Stimulated activated CD8-positive, alpha-beta memory T cell treated with anti-CD3 and anti-CD28 coated beads, Interleukin-15, amount 100 ng/mL, for 4 hours (primary cell): ENCODE data around the gene CTNNA1.
"Not testable (repeated sequence)": the region's sequence is repeated elsewhere in the genome, so short reads cannot be mapped to it uniquely, and the experiment has no call there.

Experiments used
- DNase-seq, 2 donors: peaks; one replicate each; pipeline ENCODE4 v3.0.0-alpha.2; 2020; ENCODE audit warnings: low read depth in 2 of 2

The CTNNA1 gene

DNA sequence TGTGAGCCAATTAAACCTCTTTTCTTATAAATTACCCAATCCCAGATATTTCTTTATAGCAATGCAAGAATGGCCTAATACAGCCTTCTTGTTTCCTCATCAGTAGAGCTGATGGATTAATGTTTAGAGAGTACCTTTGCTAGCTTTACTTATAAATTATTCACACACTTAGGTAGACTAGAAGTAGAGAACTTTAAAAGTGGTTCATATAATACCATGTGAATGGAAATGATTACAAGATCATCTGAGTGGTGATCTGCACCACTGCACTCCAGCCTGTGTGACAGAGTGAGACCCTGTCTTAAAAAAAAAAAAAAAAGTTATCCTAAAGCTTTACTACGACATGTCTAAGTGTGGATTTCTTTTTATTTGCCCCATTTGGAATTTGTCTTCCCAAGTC, 145.1 kb downstream of the CTNNA1 start:
- no peak for DNase-seq

DNA sequence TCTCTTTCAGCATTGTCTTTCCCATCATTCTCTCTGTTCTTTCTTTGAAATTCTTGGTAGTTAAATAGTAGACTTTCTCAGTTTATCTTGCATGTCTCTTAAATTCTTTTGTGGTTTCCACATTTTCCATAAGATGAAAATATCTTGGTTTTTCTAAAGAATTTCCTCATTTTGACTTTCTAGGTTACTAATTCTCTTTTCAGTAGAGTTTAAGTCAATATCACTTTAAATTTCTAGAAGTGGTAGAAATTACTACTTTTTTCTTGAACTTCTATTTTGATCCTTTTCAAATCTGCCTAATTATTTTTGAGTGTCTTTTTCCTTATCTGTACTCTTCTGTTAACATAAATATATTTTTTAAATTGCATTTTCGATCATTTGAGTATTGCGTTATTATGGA, 145.5 kb downstream of the CTNNA1 start:
- DNase-seq, result no peak

DNA sequence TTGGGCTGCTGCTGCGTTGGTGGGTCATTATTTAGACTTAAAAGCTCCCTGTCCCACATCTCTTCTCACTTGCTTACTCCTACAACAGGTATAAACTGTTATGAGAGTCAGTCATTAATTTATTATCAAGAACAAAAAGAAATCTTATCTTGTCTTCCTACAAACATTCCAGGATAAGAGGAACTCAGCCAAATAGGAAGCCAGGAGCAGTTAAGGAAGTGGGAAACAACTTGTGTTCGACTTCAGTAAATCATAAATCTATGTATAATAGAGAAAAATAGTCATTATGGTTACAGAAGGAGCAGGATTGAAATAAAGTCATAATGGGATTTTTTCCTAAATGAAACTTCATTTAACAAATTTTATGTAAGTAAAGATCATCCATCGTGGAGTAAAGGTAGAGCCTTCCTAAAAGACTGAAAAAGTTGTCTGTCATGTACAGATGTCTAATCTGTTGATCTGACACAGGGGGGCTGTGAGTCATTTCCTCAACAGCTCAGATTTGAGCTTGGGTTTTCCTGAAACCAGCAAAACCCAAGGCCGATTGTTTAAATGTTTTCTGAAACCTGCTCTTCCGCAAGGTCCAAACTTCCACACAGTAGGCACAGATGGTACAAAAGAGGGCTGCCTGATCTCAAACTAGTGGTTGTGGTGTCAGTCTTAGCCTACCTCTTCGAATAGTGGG, 147.2 kb downstream of the CTNNA1 start:
- DNase-seq, result peak in 1 of 2 donors; percentile 9

DNA sequence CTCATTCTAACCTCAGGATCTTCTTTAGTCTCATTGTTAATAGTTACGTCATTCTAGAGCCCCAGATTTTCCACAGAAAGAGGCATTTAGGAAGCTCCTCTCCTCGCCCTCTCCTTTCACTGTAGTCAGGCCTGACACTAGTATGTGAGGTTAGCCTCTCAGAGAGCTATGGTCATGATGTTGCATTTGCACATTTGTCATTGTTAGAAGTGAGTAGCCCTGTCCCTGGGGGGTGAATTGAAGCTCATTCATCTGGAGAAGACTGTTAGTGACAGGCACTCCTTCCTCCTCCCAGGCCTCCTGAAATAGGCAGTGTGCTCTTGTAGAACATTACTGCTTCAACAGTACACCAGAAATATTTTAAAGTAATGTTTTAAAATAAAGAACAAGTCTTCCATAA, 148.5 kb downstream of the CTNNA1 start:
- DNase-seq, result no peak

DNA sequence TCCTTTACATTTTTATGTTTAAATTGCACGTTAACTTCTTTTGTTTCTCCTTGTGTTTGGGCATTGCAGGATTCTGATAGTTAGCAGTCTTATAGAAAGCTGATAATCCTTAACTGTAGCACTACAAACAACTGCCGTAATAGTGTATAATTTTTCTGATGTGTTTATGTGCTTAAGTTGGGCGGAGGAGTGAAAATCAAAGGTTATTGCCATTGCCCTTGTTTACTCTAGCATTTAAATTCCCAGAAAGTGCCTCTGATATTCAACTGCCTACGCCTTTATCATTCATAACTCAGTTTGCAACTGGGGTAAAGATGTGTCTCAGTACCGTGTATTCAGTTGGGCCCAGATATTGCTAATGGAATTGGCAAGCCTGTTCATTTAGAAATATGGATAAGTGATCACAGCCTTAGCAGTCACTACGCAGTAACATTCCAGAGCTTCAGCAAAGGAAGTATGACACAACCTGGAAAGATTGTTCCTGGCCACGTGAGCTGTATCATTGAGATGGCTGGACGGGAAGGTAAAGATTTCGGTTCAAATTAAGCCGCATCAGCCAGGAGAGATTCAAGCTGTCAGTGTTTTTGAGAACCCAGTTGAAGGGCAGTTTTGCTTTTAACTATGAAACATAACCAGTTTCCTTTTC, 150.0 kb downstream of the CTNNA1 start:
- DNase-seq, result no peak

DNA sequence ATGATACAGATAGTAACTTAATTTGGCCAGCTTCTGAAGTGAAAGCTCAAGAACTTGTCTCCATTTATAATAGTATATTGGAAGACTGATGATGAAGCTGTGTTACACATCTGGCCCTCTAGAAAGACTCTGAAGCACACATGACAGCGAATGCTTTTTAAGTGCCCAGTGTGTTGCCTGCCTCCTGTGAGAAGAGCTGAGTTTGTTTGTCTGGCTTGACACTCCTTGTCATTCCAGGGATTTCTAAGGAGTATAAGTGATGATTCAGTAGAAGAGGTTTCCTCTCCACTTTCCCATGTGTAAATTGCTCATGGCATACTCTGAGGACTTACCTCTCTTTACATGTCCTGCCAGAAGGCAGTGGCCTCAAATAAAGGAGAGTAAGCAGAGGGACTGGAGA, 152.3 kb downstream of the CTNNA1 start:
- DNase-seq, result no peak

DNA sequence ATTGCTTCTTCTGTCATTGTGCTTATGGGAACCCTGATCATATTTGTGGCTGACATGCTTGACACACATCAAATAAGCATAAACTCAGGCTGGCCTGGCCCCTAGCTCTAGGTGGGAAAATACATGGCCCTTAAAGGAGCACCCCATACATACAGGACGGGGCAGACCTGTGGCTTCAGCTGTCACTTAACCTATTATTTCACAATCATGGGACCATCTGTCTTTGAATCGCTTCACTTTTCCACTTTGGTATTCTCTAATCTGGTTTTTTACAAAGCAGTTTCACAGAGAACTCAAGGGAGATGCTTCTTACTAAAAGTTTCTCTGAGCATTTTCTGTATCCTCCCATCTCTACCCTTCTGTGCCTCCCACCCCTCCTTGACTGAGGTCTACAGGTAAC, 156.5 kb downstream of the CTNNA1 start:
- no peak for DNase-seq

DNA sequence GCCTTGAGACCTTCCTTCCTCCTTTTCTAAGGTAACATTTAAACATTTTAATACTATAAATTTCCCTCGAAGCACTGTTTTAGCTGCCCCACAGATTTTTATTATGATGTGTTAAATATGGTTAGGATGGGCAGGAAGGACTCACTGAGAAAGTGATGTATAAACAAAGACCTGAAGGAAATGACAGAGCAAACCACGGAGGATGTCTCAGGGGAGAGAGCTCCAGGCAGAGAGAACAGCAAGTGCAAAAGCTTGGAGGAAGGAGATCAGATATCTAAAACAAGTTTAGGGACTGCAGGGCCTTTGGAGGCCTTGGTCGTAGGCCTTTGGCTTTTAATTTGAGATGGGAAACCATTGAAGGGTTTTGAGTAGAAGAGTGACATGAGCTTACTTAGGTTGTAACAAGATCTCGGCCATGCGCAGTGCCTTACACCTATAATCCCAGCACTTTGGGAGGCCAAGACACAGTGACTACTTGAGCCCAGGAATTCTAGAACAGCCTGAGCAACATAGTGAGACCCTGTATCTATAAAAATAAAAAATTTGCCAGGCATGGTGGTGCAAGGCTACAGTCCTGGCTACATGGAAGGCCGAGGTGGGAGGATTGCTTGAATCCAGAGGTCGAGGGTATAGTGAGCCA, 157.4 kb downstream of the CTNNA1 start:
- DNase-seq, result no peak

DNA sequence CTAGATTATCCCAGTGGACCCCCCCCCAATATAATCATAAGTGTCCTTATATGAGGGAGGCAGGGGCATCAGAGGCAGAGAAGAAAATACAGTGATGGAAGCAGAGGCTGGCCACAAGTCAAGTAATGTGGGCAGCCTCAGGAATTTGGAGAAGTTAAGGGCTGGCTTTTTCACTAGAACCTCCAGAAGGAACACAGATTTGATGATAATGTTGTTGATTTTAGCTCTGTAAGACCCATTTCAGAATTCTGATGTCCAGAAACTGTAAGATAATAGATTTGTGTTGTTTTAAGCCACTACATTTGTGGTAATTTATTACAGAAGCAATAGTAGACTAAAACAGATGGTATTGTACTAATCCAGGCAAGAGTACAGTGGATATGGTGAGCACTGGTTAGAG, 158.2 kb downstream of the CTNNA1 start:
- no peak for DNase-seq

DNA sequence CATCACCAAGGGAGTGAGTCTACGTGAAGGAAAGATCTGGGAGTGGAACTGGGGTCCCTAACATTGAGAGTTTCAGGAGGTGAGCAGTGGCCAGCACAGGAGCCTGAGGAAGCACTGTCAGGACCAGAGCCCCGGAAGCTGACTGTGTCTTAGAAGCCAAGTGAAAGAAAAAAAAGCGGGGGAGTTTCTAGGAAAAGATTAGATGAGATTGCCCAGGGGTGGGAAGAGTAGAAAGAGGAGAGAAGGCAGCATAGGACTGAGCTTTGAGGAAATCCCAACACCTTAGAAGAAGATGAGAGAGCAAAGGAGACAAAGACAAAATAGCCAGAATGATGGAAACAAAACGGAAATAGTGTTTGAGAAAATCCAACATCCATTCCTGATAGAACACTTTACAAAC, 158.9 kb downstream of the CTNNA1 start:
- DNase-seq, result no peak

DNA sequence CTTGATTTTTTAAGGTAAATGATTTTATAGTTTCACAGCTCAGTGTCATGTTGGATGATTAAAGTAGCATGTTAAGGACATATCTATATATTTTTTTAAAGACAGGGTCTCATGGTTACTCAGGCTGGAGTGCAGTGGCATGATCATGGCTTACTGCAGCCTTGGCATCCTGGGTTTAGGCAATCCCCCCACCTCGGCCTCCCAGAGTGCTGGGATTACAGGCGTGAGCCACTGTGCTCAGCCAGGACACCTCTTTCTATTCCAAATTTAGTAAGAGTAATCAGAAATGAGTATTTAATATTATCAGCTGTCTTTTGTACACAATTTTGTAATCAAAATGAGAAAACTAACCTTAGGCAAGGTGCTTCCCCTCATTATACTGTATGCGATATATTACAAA, 160.5 kb downstream of the CTNNA1 start:
- DNase-seq, result no peak

DNA sequence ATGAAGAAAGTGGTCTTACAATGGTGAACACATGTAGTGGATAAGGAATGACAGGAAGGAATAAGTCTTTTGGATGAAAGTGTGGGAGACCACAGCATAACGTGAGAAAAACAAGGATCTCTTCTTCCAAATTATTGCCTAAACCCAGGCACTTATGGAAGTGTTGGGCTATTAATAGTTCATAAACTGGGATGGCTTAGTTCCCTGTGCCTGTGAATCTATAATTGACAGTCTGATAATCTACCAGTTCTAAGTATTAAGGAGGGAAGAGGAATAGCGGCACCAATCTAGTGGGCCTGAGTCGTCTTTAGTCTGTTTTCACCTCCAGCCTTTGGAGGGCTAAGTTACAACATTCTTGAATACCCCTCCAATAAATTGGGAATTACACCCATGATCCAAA, 161.1 kb downstream of the CTNNA1 start:
- no peak for DNase-seq

DNA sequence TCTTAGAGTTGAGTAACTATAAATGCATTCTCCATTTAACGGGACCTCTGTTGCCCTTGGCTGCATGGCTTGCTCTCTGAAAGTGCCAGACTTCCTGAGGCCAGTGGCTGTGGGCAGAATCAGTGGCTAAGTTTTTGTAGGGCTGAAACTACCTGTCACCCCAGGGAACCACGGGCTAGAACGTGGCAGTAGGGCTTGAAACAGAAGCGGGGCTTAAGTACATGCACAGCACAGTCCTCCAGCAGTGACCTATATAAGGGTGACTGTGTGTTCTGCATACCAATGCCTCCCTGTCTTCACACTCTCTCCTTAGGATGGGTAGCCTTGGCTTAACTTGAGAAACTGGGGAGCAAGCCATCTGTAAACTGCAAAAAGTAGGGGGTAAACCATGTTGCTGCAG, 165.5 kb downstream of the CTNNA1 start:
- DNase-seq, result no peak

DNA sequence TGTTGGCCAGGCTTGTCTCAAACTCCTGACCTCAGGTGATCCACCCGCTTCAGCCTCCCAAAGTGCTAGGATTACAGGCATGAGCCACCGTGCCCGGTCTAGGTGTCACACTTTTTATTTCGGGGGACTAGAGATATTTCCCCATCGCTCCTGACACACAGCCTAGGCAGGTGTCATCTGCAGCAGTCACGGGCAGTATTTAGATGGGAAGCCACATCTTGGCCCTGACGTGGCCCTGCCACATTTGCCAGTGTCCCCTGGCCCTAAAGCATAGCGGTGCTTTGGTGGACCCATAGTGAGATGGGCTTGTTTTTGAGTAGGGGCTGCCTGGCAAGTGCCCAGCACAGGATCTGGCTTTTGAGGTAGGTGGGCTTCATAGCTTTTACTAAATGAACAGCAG, 167.0 kb downstream of the CTNNA1 start:
- no peak for DNase-seq

DNA sequence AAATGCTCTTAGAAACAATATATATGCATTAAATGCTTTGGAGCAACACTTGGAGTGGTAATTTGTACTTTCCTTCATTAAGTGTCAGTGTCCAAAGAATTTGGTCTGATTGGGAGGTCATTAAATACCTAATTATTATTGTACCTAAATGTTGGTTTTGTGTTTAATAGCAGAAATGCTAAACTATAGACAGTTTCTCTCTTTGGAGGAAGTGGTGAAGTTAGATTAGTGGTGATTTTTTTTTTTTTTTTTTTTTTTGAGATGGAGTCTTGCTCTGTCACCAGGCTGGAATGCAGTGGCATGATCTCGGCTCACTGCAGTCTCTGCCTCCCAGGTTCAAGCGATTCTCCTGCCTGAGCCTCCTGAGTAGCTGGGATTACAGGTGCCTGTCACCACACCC, 168.1 kb downstream of the CTNNA1 start:
- DNase-seq, result not testable (repeated sequence)

DNA sequence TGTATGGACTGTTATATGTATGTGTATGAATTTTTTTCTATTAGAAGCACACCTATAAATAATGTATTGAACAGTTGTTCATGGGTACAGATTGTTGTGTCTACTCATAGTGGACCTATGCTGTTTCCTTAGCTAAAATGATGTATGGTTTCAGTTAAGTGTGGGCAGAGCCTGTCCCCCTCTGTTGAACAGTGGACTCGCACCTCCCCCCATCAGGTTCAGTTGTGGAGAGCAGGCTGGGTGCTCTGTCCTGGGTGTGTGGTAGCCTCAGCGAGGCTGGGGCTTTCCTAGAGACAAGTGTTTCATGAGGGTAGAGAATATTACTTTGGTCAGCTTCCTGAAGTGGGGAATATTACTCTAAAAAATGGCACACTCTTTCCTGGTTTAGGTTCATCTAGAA, 169.3 kb downstream of the CTNNA1 start:
- DNase-seq, result no peak

DNA sequence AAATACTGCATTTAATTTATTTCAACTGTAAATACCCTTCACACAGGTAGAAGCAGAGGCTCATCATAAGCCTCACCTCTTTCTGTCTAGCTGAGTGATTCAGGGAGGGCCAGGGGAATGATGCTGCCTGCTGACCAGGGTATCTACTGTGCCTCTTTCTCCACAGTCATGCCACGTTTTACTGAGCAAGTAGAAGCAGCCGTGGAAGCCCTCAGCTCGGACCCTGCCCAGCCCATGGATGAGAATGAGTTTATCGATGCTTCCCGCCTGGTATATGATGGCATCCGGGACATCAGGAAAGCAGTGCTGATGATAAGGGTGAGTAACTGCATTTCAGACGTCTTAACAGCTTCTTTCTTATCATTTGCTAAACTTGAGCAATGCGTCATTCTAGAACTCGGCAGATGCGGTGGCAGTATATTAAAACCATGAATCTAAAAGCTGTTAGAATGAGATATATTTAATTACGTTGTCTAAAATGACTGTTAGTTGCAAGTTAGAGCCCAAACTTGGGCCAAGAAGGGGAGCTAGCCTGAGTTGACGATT, 171.9 kb downstream of the CTNNA1 start:
- no peak for DNase-seq

DNA sequence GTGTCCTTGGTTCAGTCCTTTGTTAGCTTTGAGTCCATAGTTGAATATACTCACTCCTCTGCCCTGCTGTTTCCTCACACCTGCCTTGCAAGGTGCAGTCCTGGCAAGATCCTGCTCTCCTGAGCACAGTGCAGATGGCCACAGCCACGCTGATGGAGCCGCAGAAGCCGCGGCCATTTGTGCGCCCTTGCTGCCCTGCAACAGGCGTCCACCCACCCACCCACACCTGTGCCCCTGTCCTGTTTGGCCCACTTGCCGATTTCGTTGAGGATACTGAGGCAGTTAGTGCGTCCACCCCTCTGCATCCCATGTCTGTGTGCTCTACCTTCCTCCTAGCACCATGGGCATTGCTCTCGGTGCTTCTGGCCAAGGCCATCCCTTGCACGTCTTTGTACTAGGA, 173.0 kb downstream of the CTNNA1 start:
- DNase-seq, result no peak

DNA sequence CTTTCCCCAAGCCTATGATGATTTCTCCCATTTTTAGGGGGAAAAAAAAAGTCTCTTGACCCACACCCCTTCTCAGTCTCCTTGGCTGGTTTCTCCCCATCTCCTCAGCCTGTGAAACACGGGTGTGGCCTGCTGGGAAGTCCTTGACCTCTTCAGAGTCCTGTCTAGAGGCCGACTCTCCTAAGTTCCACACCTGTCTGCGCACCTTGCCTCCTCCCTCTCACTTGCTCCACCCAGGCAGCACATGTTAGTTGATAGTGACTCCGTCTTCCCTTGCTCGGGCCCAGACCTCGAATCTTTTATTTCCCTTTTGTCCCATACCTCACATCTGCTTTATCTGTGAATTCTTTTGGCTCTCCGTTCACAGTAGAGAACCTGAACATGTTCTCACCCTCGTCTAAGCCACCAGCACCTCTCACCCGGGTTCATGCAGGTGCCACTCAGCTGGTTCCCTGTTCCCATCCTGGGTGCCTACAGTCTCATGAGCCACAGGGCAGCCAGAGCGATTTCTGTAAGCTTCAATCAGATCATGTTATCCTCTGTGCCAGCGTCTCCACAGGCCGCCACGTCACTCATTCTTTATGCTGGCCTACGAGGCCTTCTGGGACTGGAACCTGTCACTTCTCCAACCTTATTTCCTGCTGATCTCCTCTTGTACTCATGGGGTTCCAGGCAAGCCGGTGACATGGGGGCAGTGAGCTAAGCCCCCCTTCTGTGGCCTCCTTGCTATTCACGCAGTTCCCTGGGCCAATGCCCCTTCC, 173.6 kb downstream of the CTNNA1 start:
- DNase-seq, result no peak

DNA sequence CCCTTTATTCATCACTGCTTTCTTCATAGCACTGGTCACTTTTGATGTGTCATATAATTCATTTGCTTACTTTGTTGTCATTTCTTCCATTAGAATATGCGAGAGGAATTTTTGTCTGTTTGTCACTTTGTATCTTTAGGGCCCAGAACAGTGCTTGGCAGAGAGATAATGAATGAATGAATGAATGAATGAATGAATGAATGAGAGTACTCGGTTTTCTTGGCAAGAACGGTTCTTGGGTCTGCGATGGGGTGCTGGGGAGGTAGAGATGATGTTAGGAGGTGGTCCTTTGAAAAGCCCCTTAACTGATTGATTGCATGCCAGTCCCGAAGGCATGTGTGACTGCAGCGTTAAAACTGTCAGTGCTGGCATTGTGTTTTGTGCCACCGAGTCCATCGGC, 174.3 kb downstream of the CTNNA1 start:
- DNase-seq, result no peak

DNA sequence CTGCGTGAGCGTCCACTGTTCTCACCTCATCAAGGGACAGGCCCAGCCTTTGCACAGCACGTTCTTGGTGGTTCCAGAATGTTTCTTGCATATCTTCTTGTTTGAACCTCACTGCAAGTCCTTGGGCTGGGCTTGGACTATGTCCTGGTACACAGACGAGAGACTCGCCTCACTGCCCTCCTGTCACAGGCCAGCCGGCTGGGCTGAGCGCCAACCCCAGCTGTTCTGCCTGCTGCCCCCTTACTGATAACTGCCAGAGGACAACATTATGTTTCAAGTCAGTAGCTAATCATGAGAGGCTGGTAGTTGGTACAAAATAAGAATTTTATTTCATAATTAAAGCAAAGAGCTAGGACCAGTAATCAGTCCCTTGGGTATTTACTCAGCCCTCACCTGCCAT, 174.8 kb downstream of the CTNNA1 start:
- no peak for DNase-seq

DNA sequence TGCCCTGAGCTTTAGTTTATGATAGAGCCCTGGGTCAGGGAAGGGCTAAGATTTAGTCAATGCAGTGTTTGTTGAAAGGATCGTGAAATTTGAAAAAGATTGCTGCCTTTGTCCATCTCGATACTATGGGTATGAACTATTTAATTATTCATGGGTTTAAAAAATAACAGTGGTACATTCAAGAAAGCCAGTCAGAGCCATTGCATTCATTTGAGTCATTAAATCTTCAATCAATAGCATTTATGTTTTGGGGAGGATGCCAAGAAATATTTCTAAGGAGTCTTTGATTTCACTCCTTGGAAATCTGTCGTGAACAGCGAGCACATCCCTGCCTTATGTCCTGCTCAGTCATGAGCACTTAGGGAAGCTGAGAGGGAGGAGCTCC, 176.3 kb downstream of the CTNNA1 start:
- no peak for DNase-seq
